ENCODE data around the gene SOX14.

Gene SOX14

GRCh38 chr3:137764001-137764433 lies at the start of gene SOX14:
SOX14 (plus strand) TSS chr3:137764315; CDS start chr3:137764785, 470 bp downstream.
- DNase-seq (ENCODE audit: low read depth): no peak

- DNase-seq (ENCODE audit: low read depth): no peak
Observed at GRCh38 chr3:137714551-137714950, 49.6 kb upstream of the SOX14 start.

GRCh38 chr3:137724240-137724639 lies 39.9 kb upstream of the SOX14 start:
- DNase-seq (ENCODE audit: low read depth): no peak

- no peak for DNase-seq (ENCODE audit: low read depth)
Observed at GRCh38 chr3:137737208-137737607, 26.9 kb upstream of the SOX14 start.

GRCh38 chr3:137738710-137739109 lies 25.4 kb upstream of the SOX14 start:
- no peak for DNase-seq (ENCODE audit: low read depth)

GRCh38 chr3:137743608-137744007 lies 20.5 kb upstream of the SOX14 start:
- no peak for DNase-seq (ENCODE audit: low read depth)

- DNase-seq (ENCODE audit: low read depth): no peak
Observed at GRCh38 chr3:137746808-137747207, 17.3 kb upstream of the SOX14 start.

- no peak for DNase-seq (ENCODE audit: low read depth)
Observed at GRCh38 chr3:137759505-137759904, 4.6 kb upstream of the SOX14 start.

GRCh38 chr3:137760341-137761098 lies 3.6 kb upstream of the SOX14 start:
- no peak for DNase-seq (ENCODE audit: low read depth)

- DNase-seq (ENCODE audit: low read depth): no peak
Observed at GRCh38 chr3:137761099-137761562, 3.0 kb upstream of the SOX14 start.

- no peak for DNase-seq (ENCODE audit: low read depth)
Observed at GRCh38 chr3:137761563-137762503, 2.3 kb upstream of the SOX14 start.

GRCh38 chr3:137762674-137763593 lies 1.2 kb upstream of the SOX14 start:
- no peak for DNase-seq (ENCODE audit: low read depth)

- no peak for DNase-seq (ENCODE audit: low read depth)
Observed at GRCh38 chr3:137763594-137763938, 549 bp upstream of the SOX14 start.

GRCh38 chr3:137764563-137765309 lies 621 bp downstream of the SOX14 start:
- no peak for DNase-seq (ENCODE audit: low read depth)

GRCh38 chr3:137765310-137766033 lies 1.4 kb downstream of the SOX14 start:
- DNase-seq (ENCODE audit: low read depth): no peak

GRCh38 chr3:137766041-137766875 lies 2.1 kb downstream of the SOX14 start:
- no peak for DNase-seq (ENCODE audit: low read depth)

GRCh38 chr3:137766876-137767537 lies 2.9 kb downstream of the SOX14 start:
- DNase-seq (ENCODE audit: low read depth): no peak

GRCh38 chr3:137767538-137768360 lies 3.6 kb downstream of the SOX14 start:
- DNase-seq (ENCODE audit: low read depth): no peak
